ENCODE data around the gene B4GALT2. TPM values are rescaled to one million over a fixed set of nuclear protein-coding genes. Genes with fewer than 3 reads are reported as not detected.

B4GALT2 gene
- total RNA-seq, 1 experiment from 2014 or later = 70.9 TPM

DNA sequence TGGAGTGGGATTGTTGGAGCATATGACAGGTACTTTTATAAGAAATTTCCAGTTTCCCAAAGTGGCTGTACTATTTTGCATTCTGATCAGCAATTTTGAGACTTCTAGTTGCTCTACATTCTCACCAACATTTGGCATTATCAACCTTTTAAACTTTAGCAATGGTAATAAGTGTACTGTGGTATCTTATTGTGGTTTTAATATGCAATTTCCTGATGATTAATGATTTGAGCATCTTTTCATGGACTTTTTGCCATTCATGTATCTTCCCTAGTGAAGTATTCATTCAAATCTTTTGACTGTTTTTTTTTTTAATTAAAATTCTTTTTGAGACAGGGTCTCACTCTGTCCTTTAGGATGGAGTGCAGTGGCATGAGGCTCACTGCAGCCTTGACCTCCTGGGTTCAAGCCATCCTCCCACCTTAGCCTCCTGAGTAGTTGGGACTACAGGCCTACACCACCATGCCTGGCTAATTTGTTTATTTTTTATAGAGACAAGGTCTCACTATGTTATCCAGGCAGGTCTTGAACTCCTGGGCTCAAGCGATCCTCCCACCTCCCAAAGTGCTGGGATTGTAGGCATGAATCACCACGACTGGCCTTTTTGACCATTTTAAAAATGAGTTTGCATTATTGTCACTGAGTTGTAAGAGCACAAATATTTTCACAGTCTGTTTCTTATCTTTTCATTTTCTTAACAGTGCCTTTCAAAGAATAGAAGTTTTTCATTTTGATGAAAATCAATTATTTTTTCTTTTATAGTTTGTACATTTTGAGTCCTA is 60.1 kb downstream of the B4GALT2 start:
- no peak overlapping the region for H4K91ac ChIP-seq (ENCODE audit: insufficient read length, low read depth, low read length)
- H4K8ac ChIP-seq (replicated peaks; ENCODE audit: insufficient read length, low read depth, low read length) = no peak overlapping the region
- no peak for DNase-seq
- H3K9me3 ChIP-seq (ENCODE audit: control insufficient read depth, low read depth, low read length) = no peaks in the 10 kb centered on the region
- H3K4ac ChIP-seq (ENCODE audit: low read depth, low read length) = no peak overlapping the region
- no peak overlapping the region for H2BK12ac ChIP-seq (ENCODE audit: insufficient read length, low read depth, low read length)
- no peak overlapping the region for H3K4me2 ChIP-seq (ENCODE audit: insufficient read depth, insufficient read length, low read length)
- no peaks in the 10 kb centered on the region for H3K23me2 ChIP-seq (ENCODE audit: insufficient read length, low read depth, low read length, poor library complexity, severe bottlenecking)
- H2BK5ac ChIP-seq (ENCODE audit: insufficient read length, low read length) = no peak overlapping the region
- H3K79me1 ChIP-seq (ENCODE audit: insufficient read depth, low read depth, low read length, poor library complexity, severe bottlenecking) = no peaks in the 10 kb centered on the region
- H3K4me1 Mint-ChIP-seq = peaks cover 13 to 16% of the 10 kb centered on the region in 2 experiments
- no peak overlapping the region for H2AFZ ChIP-seq (ENCODE audit: low read length)
- H3K4me1 ChIP-seq (ENCODE audit: insufficient read depth, low read length) = no peaks in the 10 kb centered on the region
- no peak overlapping the region for H2BK20ac ChIP-seq (ENCODE audit: low read depth, low read length, poor library complexity, severe bottlenecking)
- H3K23ac ChIP-seq (ENCODE audit: insufficient read length, low read depth, low read length) = no peak overlapping the region
- H2AK5ac ChIP-seq (ENCODE audit: insufficient read length, low read length) = no peak overlapping the region
- no peak overlapping the region for H3K27ac Mint-ChIP-seq
- H3K27ac ChIP-seq (ENCODE audit: insufficient read length, low read depth, low read length) = no peak overlapping the region
- H3K4me3 Mint-ChIP-seq = no peak overlapping the region
- no peak overlapping the region for H3T11ph ChIP-seq (ENCODE audit: low read length)
- H3K9ac ChIP-seq (ENCODE audit: extremely low read depth, insufficient read length, low read length) = no peak overlapping the region
- H3K36me3 Mint-ChIP-seq (ENCODE audit: insufficient read depth in 1 of 3, low read depth in 3 of 3) = no peaks in the 10 kb centered on the region; a peak in 1 of 7 replicates
- TF ChIP-seq, protein P1, sequence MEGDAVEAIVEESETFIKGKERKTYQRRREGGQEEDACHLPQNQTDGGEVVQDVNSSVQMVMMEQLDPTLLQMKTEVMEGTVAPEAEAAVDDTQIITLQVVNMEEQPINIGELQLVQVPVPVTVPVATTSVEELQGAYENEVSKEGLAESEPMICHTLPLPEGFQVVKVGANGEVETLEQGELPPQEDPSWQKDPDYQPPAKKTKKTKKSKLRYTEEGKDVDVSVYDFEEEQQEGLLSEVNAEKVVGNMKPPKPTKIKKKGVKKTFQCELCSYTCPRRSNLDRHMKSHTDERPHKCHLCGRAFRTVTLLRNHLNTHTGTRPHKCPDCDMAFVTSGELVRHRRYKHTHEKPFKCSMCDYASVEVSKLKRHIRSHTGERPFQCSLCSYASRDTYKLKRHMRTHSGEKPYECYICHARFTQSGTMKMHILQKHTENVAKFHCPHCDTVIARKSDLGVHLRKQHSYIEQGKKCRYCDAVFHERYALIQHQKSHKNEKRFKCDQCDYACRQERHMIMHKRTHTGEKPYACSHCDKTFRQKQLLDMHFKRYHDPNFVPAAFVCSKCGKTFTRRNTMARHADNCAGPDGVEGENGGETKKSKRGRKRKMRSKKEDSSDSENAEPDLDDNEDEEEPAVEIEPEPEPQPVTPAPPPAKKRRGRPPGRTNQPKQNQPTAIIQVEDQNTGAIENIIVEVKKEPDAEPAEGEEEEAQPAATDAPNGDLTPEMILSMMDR (conservative IDR thresholded peaks at IDR 0.05) = no peak
- H3K14ac ChIP-seq (ENCODE audit: insufficient read depth, low read length) = no peak overlapping the region
- H3K9me3 Mint-ChIP-seq = no peaks in the 10 kb centered on the region
- no peaks in the 10 kb centered on the region for H4K20me1 ChIP-seq (ENCODE audit: control insufficient read depth, insufficient read depth, insufficient read length)
- no peak overlapping the region for H3K18ac ChIP-seq (ENCODE audit: insufficient read length, low read depth, low read length)
- no peak overlapping the region for H4K5ac ChIP-seq (ENCODE audit: insufficient read length, low read depth, low read length)
- H2BK15ac ChIP-seq (ENCODE audit: low read depth, low read length) = no peak overlapping the region
- H3K56ac ChIP-seq (ENCODE audit: insufficient read length, low read depth, low read length) = no peak overlapping the region
- H3K27me3 ChIP-seq (ENCODE audit: insufficient read depth, low read length) = no peaks in the 10 kb centered on the region
- H3K27me3 Mint-ChIP-seq (ENCODE audit: low read depth) = peaks cover 12% of the 10 kb centered on the region
- H3K79me2 ChIP-seq (ENCODE audit: insufficient read depth, low read length) = no peaks in the 10 kb centered on the region
- H2BK120ac ChIP-seq (ENCODE audit: low read depth, low read length, poor library complexity, severe bottlenecking) = no peak overlapping the region
- WGBS (ENCODE audit: extremely low coverage, insufficient read length, low lambda C conversion rate) = no CpG with 5 or more reads among the region's 2 CpGs
